Myocyte (in vitro differentiated cells): ENCODE data around the gene TEX48. TPM values are rescaled to one million over a fixed set of nuclear protein-coding genes. Genes with fewer than 3 reads are reported as not detected.

Experiments
- DNase-seq: peaks from one replicate; pipeline ENCODE4 v3.0.0-alpha.2; 2012; ENCODE audit warnings: low read depth
- total RNA-seq: library from RNA; depleted of rRNA; stranded (reverse); fragments of >200 nt; gene quantifications from 2 replicates; pipeline ENCODE4 v1.2.3, GENCODE V29; 2014

Gene TEX48
- total RNA-seq, 1 donor from 2014 or later, result not detected

- DNase-seq, result no peak
These were observed 57.3 kb downstream of the TEX48 start for GRCh38 chr9:114624677-114625076.

- DNase-seq, result peak; percentile 72
These were observed 59.9 kb downstream of the TEX48 start for GRCh38 chr9:114621975-114622609.

GRCh38 chr9:114621561-114621960 is 60.4 kb downstream of the TEX48 start:
- no peak for DNase-seq

GRCh38 chr9:114619191-114619761 is 62.7 kb downstream of the TEX48 start:
- no peak for DNase-seq

GRCh38 chr9:114616684-114617520 is 65.1 kb downstream of the TEX48 start:
- no peak for DNase-seq

Other genes with a start within 250 kb of the TEX48 start
- 1.7 and 1.9 TPM in 2 replicates for gene WHRN, start 176.7 kb downstream of the TEX48 start, total RNA-seq
- 129 and 215 TPM in 2 replicates for gene ATP6V1G1, start 94.4 kb downstream of the TEX48 start, total RNA-seq
- gene TMEM268, start 70.9 kb downstream of the TEX48 start, total RNA-seq, result 4.1 and 7.4 TPM in 2 replicates
- gene TEX53, start 24.4 kb downstream of the TEX48 start, total RNA-seq, result not detected in 2 replicates
- gene TNFSF15, start 123.8 kb upstream of the TEX48 start, total RNA-seq, result 0.05 and 0.19 TPM in 2 replicates
- gene TNFSF8, start 248.4 kb upstream of the TEX48 start, total RNA-seq, result not detected in 2 replicates